Forelimb muscle (tissue), 1 donor: ENCODE results near the gene RNASE12. TPM values are rescaled to one million over a fixed set of nuclear protein-coding genes. Genes with fewer than 3 reads are reported as not detected.
"Not testable (repeated sequence)": the region's sequence is repeated elsewhere in the genome, so short reads cannot be mapped to it uniquely, and the experiment has no call there.

Source experiments
- DNase-seq: peaks from one replicate; pipeline ENCODE4 v3.0.0-alpha.2; 2013; ENCODE audit warnings: low read depth
- polyA plus RNA-seq: library from polyadenylated mRNA; unstranded; fragments of 120-200 nt; gene quantifications from one replicate; pipeline ENCODE4 v1.2.1, GENCODE V29; 2013; ENCODE audit not compliant: insufficient read length

The RNASE12 gene
- polyA plus RNA-seq, 1 donor, result not detected

- DNase-seq, result no peak
These were observed 8.0 kb downstream of the RNASE12 start for GRCh38 chr14:20583142-20583541.

GRCh38 chr14:20580242-20580641 lies 10.9 kb downstream of the RNASE12 start:
- no peak for DNase-seq

GRCh38 chr14:20578784-20579502 lies 12.2 kb downstream of the RNASE12 start:
- DNase-seq, result no peak

GRCh38 chr14:20578325-20578724 lies 12.9 kb downstream of the RNASE12 start:
- no peak for DNase-seq

GRCh38 chr14:20572382-20572990 lies 18.7 kb downstream of the RNASE12 start:
- not testable (repeated sequence) for DNase-seq

- DNase-seq, result not testable (repeated sequence)
These were observed 20.5 kb downstream of the RNASE12 start for GRCh38 chr14:20570720-20571119.

GRCh38 chr14:20569865-20570264 lies 21.3 kb downstream of the RNASE12 start:
- DNase-seq, result not testable (repeated sequence)

- DNase-seq, result no peak
These were observed 22.1 kb downstream of the RNASE12 start for GRCh38 chr14:20569066-20569465.

- DNase-seq, result no peak
These were observed 22.8 kb downstream of the RNASE12 start for GRCh38 chr14:20568393-20568792.

GRCh38 chr14:20567199-20567598 lies 24.0 kb downstream of the RNASE12 start:
- DNase-seq, result not testable (repeated sequence)

GRCh38 chr14:20564501-20564997 lies 26.6 kb downstream of the RNASE12 start:
- DNase-seq, result no peak

- DNase-seq, result no peak
These were observed 27.2 kb downstream of the RNASE12 start for GRCh38 chr14:20563971-20564370.

GRCh38 chr14:20560961-20561360 lies 30.2 kb downstream of the RNASE12 start, which contains the start of gene RNASE9:
TSS of gene RNASE9 (minus strand) at chr14:20561047.
- no peak for DNase-seq

- no peak for DNase-seq
These were observed 31.7 kb downstream of the RNASE12 start for GRCh38 chr14:20559461-20559904.

- no peak for DNase-seq
These were observed 34.0 kb downstream of the RNASE12 start for GRCh38 chr14:20557212-20557542.

GRCh38 chr14:20556500-20557211 lies 34.5 kb downstream of the RNASE12 start:
- no peak for DNase-seq

- no peak for DNase-seq
These were observed 35.3 kb downstream of the RNASE12 start for GRCh38 chr14:20555845-20556244.

- no peak for DNase-seq
These were observed 38.2 kb downstream of the RNASE12 start for GRCh38 chr14:20553024-20553423.

- DNase-seq, result no peak
These were observed 39.6 kb downstream of the RNASE12 start for GRCh38 chr14:20551606-20552005.

GRCh38 chr14:20550926-20551325 lies 40.2 kb downstream of the RNASE12 start:
- DNase-seq, result no peak

GRCh38 chr14:20548414-20549158 lies 42.6 kb downstream of the RNASE12 start:
- no peak for DNase-seq

GRCh38 chr14:20546877-20547276 lies 44.3 kb downstream of the RNASE12 start:
- DNase-seq, result no peak
